CD4-positive, alpha-beta T cell treated with Interleukin-10 for 1 hour (primary cell): ENCODE results near the gene HDGF.

ENCODE experiments used
- DNase-seq: peaks from one replicate; pipeline ENCODE4 v3.0.0-alpha.2; 2020

The HDGF gene

DNA sequence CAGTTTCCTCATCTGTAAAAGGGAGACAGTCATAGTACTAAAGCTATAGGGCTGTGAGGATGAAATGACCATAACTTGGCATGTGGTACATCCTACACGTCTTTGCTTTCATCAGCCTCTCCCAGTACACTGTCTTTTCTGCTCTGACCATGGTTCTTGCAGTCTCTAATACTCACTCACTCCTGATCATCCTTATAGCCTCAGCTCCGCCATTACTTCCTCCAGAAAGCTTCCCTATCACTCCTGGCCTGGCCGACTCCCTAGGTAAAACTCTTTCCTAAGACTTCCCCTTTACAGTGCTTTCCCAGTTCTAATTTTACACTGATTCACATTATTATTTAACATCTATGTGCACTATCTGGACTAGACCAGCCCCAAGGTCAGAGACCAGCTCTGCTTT is 5.6 kb downstream of the HDGF start:
- no peak for DNase-seq

DNA sequence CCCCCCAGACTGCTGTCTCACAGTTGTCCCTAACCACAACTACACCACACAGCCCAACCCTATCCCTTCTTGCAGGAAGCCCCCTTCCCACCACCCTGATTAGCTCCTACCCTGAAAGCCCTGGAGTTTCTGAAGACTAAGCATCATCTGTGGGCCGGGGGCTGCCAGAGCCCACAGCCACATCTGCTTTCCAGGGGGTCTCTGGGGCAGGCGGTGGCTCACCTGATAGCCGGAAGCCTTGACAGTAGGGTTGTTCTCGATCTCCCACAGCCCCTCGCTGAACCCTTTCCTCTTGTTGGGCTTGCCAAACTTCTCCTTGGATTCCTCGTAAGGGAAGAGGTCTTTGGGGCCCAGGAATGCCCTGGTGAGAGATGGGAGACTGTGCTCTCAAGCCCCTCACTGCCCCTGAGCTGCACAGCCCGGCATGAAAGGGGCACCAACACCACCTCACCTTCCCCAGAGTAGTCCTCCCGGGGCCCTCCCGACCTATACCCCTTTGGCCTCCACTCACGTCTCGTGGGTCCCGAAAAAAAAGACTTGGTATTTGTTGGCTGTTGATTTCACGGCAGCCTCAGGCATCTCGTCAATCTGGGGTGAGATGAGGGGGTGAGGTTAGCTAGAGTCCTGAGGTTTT is 6.6 kb downstream of the HDGF start:
- DNase-seq = no peak

DNA sequence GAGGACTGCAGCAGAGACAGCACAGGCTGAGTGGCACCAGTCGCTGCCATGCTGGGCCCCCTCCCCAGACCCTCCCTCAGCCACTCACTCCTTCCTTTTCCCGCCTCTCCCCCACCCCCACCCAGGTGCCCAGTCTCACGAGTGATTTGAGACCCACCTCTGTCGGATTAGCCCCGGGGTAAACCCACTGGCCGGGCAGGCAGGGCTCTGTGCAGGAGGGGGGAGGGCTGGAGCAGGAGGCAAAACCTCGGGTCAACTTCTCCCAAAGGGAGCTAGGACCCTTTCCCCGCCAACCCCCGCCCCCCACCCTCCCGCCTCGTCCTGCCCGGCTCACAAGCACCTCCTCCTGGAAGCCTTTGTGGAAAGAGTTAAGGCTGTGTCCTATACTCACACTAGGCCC is 7.1 kb downstream of the HDGF start:
- DNase-seq = no peak

DNA sequence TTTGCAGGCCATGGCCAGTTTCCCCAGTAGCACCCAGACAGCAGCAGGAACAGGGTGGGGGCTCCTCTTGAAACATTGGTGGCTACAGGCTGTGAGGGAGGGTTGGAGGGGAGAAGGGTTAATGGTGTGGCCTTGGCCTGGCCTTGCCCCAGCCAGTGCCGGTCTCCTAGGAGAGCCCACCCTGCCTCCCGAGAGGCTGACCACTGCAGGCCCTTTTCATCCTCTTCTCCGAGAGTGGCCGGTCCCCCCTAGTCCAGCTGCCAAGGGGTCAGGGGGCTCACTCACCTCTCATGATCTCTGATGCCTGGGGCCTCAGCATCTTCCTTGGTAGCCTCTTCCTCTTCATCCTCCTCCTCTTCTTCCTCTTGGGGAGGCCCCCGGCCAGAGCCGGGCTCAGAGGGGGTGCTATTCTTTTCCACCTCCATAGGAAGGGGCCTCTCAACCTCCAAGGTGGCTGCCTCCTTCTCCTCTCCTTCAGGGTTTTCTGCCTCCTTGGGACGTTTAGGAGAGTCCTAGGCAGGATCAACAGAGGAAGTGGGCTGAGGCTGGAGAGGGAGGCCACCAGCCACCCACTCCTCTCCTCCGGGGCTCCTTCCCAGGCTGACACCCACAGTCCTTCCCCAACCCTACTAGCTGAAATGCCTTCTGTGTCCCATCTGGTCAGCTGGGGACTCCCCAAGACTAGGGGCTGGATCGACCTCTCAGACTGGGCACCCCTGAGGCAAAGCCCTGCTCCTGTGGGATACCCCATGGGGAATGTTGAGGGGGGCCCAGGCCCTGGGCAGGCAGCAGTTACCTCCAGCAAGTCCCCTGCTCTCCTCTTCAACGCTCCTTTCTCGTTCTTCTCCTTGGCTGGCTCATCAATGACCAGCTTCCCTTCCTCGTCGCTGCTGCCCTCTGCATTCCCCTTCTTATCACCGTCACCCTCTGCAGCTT is 7.8 kb downstream of the HDGF start:
- DNase-seq = no peak

DNA sequence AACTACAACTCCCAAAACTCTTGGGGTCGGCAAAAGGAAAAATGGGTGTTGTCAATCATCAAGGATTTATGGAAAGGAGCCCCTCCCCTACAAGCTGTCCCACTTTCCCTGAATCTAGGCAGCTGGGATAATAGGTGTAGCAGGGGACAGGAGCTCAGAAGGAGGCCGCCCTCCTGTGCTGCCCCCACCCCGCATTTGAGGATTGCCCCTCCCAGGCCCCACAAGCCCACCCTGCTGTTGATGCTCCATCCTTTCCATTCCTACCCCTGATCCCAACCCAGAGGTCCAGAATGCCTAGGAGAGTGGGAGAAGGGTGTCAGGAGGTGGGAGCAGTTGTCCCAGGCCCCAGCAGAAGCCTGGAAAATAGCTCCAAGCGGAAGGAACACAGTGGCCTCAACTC is 8.7 kb downstream of the HDGF start:
- no peak for DNase-seq

GRCh38 chr1:156742017-156742416 is 9.5 kb downstream of the HDGF start:
- no peak for DNase-seq

DNA sequence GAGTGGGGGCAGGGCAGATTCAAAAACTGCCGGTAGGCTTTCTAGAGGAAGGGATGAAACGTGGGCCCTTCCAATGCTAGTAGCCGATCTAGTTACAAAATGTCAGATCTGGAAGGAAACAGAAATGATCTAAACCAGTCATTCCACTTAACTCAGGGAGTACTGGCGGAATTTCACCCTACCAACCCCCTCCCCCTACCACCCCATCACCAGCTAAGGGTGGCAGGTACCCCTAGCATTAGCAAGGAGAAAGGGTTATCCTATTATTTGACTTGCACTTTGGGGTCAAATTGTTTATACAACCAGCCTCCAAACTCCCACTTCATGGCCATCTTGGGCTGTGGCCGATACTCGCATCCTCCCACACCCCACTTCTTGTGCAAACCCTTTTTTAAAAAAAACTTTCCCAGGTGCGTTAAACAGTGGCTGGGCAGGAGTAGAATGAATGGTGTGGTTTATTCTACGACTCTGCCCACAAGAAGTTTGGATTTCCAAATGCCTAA is 9.9 kb downstream of the HDGF start:
- DNase-seq = no peak

- peak; percentile 99 for DNase-seq
Observed at GRCh38 chr1:156740741-156741480, 10.6 kb downstream of the HDGF start, which contains the start of gene MRPL24. TSS of gene MRPL24 (minus strand) at chr1:156741088. CDS start at chr1:156738704, 2,384 bp downstream.

- no peak for DNase-seq
Observed at GRCh38 chr1:156740237-156740740, 11.2 kb downstream of the HDGF start.

- DNase-seq = no peak
Observed at GRCh38 chr1:156738916-156739315, 12.6 kb downstream of the HDGF start.

DNA sequence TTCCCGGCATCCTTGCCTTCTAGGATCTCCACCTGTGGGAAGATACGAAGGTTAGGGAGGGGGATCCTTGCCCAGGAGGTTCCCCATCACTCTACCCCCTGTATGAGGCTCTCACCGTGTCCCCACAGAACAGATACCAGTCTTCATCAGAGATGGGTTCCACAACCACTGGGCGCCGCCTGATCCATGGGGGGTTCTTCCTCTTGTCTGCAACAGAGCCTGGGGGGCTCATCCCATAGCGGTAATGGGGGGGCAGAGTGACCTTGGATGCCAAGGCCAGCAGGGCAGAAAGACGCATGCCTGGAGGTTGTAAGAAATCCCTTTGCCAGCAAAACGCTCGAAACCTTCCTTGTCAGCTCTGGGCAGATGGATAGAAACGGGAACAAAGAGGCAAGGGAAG is 13.1 kb downstream of the HDGF start:
- no peak for DNase-seq

GRCh38 chr1:156733989-156734584 is 17.4 kb downstream of the HDGF start:
- no peak for DNase-seq

GRCh38 chr1:156728599-156729462 is 22.6 kb downstream of the HDGF start, which contains the start of gene ISG20L2:
TSS of gene ISG20L2 (minus strand) at chr1:156728766. CDS start at chr1:156727652, 1,114 bp downstream.
- DNase-seq = peak; percentile 97

GRCh38 chr1:156727926-156728598 is 23.4 kb downstream of the HDGF start, which contains the start of gene METTL25B:
TSS of gene METTL25B (plus strand) at chr1:156728469. CDS start at chr1:156729105, 636 bp downstream.
- peak; percentile 80 for DNase-seq

DNA sequence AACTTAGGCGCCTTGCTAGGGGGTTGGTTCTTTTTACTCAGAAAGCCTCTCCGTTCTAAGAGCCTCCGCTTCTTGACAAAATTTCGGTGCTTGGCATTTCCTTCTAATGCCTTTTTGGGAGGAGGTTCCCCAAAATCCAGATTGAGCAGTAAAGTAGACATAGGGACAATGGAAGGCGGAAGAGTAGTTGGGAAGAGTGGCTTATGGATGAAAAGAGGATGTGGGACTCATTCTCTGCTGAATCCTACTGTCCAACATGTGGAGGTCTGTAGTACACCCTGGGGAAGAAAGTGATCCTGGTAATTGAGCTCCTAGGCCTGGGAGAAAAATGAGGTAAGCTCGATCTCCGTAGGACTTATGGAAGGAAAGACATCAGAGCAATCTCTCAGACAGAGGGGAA is 24.0 kb downstream of the HDGF start:
- no peak for DNase-seq

- peak; percentile 64 for DNase-seq
Observed at GRCh38 chr1:156726549-156727226, 24.8 kb downstream of the HDGF start.

DNA sequence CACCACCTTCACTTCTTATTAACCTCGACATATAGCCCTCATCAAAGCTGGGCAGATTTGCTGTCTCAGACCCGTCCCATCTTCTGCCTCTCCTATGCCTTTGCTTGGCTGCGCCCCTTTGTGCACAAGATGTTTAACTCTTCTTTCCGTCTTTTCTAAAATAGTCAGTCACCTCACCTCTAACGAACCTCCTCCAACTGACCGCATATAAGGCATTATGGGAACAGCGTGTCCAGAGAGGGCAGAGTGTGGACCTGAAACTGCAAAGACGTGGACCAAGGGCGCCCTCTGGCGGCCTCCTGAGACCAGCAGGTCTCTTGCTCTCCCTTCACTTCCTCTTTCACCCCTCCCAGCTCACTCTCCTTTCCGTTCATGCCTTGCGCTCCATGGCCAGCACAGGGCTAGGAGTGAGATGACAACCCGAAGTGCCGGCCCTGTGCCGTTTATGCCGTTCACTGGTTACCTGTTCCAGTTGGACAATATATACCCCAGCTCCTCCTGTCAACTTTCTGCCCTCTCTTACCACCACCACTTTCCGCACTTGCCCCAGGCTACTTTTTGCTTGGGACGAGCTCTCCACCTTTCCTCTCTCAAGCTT is 25.7 kb downstream of the HDGF start:
- DNase-seq = peak; percentile 84

- DNase-seq = no peak
Observed at GRCh38 chr1:156721535-156721934, 29.9 kb downstream of the HDGF start.

DNA sequence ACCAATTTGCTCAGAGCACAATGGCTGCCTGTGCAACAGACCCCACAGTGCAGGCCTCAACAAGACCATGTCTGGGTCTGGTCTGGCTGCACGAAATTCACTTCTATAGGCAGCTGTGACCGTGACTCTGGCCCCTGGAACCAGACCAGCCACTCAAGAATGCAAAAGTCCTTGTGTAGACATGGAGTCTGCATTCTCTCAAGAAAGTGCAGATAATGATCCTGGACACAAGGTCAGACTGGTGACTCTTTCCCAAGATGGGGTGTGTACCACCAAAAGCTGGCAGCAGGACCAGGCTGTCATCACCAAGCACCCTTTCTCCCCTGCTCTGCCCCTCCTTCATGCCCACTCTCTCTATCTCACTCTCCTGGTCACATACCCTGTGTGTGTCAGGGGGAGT is 30.3 kb downstream of the HDGF start:
- no peak for DNase-seq

DNA sequence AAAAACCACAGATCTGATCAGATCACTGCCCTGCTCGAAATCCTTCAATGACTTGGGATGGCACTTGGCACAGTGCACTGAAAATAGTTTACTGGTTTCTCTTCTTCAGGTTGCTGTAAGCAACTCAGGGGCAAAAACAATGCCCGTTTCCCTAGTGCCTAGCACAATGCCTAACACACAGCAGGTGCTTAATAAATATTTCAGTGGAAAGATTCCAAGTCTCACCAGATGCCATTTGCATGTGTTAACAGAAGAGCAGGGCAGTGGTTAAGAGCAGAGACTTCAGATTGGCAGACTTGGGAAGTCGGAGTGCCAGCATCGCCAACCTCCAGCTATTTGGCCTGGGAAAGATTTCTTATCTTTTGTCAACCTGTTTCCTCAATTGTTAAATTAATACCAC is 34.1 kb downstream of the HDGF start:
- DNase-seq = no peak
